GM19395 (cell line): ENCODE results near the gene IFNAR1.
"Not testable (repeated sequence)": the region's sequence is repeated elsewhere in the genome, so short reads cannot be mapped to it uniquely, and the experiment has no call there.

ENCODE experiments used
- ATAC-seq: cut with Tn5 transposase; IDR thresholded peaks from one replicate; pipeline ENCODE4 v1.9.1; 2021; ENCODE audit warnings: mild to moderate bottlenecking, moderate library complexity; ENCODE audit not compliant: unreplicated experiment

Gene IFNAR1

DNA sequence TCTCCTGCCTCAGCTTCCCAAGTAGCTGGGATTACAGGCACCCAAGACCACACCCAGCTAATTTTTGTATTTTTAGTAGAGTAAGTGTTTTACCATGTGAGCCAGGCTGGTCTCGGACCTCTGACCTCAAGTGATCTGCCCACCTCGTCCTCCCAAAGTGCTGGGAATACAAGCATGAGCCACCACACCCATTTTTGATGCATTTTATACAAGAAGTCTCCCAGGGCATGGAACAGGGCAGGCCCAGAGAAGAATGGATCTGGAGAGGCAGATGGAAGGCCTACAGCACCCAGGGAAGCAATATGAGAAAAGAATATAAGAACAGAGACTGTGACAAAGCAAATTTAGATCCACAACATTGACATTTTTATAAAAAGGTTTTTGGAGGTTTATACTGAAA, 18.8 kb upstream of the IFNAR1 start:
- no peak for ATAC-seq

DNA sequence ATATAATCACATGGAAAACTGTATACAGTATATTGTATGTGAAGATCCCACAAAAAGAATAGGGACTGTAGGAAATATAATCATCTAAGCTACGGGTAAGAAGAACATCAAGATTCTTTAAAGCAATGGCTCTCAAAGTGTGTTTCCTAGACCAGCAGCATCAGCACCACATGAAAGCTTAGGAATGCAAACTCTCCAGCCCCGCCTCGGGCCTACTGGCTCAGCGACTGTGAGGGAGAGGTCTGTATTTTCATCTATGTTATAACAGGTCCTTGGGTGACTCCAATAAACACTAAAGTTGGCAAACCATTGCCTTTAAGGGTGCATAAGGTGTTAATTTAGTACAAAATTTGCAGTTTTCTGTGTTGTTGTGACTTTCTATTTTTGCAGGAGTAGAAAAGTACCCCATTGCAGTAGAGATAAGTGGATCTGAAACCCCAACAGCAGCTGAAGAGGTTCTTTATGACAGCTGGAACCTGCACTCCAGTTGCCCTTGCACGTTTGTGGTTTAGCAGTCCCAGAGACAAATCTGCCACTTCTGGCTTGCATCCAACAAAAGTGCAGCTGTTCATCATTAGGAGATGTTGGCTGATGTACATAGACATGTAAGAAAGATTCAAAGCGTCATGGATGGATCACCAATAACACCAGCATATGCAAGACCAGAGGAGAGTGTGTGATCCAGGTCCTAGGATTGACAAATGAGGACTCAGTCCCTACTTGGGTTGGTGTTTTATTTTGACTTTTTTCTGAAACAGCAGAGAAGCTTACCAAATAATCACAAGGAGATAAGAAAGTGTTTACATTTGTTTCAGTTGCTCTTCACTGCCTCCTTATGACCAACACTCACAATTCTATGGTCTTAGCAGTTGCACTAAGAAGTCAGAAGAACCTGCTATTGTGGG, 15.9 kb upstream of the IFNAR1 start:
- peak; percentile 96 for ATAC-seq

DNA sequence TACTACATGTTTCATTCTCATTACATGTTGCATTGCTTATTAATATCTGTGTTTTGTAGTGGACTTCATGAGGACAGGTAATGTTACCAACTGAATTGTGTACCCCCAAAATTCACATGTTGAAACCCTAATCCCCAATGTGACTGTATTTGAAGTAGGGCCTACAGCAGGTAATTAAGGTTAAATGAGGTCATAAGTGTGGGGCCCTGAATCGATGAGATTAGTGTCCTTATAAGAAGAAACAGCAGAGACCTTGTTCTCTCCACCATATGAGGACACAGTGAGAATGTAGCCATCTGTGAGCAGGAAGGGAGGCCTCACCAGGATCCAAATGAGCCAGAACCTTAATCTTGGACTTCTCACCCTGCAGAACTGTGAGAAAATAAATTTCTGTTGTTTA, 15.0 kb upstream of the IFNAR1 start:
- ATAC-seq, result no peak

DNA sequence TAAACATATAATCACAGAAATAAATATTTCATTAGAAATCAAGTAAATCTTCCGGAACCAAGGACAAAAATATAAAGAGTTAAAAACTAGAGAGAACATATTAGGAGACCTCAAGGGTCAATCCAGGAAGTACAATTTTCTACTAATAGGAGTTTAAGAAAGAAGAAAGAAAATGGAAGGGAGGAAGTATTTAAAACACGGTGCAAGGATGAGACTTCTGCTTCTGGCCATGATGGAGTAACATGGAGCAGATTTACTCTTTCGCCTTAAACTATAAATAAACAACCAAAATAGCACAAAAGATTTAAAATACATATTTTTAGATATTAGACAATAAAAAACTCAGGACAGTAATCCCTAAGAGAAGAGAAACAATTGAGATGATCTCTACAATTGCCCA, 12.6 kb upstream of the IFNAR1 start:
- ATAC-seq, result no peak

DNA sequence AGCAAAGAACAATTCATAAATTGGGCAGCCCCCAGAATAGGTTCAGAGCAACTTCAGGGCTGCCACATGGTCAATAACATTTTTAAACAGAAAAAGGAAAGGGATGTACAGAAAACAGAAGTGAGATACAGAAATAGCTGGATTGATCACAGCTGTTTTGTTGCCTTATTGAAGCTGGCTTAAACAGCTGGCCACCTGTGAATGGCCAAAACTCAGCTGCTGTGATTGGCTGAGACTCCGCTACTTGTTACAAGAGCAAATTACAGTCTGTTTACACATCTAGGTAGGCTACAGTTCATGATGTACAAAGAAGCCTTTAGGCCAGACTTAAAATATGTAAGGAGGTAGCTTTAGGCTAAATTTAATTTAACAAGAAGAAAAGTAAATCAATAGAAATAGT, 11.6 kb upstream of the IFNAR1 start:
- no peak for ATAC-seq

DNA sequence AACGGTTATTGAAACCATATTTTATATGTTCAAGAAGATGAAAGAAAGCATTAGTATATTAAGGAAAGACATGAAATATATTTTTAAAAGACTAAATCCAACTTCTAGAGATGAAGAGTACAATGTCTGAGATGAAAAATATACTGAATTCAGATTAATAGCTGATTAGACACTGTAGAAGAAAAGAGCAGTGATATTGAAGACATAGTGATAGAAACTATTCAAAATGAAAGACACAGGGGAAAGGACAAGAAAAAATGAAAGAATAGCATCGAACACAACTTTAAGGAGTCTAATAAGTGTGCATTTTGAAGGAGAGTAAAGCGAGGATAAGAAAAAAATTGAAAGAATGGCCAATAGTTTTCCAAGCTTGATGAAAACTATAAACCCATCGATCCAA, 11.2 kb upstream of the IFNAR1 start:
- ATAC-seq, result no peak

DNA sequence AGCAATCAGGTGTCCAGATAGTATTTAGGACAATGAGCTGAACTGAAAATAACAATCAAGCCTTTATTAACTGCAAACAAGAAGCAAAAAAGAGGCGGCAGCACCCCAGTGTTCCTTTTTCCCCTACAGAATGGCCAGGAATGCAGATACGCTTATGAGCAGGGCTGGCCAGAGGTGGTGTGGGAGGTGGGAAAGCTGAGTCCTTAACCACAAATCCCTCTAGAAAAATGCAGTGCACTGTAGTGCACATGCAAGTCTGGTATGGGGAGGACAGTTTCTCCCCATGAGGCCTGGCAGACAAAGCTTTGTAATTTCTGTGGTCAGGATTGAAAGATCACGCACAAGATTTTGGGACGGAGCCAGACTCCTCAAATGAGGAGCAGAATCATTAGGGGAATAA, 10.7 kb upstream of the IFNAR1 start:
- no peak for ATAC-seq

DNA sequence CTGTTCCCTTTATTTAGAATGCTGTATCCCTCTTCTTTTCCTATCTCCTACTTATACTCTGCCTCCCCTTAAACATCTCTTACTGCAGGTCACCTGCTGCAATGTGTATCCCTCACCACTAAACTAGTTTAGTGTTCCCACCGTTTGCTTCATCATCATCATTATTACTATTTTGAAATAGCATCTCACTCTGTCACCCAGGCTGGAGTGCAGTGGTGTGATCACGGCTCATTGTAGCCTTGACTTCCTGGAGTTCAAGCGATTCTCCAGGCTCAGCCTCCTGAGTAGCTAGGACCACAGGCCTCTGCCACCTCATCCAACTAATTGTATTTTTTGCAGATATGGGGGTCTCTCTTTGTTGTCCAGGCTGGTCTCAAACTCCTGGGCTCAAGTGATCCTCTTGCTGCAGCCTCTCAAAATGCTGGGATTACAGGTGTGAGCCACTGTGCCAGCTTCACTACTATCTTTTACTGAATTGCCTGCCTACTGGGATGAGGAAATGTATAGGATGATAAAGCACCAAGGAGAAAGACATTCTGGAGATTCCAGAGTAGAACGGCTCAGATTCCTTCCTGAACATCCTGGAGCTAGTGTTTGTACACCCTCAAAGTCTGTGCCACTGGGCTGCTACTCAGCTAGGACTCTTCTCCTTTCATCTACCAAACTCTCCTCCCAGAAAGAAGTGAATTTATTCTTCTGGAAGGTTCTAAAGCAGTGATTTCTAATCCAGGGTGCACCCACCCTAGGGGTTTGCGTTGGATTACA, 8.6 kb upstream of the IFNAR1 start:
- no peak for ATAC-seq

DNA sequence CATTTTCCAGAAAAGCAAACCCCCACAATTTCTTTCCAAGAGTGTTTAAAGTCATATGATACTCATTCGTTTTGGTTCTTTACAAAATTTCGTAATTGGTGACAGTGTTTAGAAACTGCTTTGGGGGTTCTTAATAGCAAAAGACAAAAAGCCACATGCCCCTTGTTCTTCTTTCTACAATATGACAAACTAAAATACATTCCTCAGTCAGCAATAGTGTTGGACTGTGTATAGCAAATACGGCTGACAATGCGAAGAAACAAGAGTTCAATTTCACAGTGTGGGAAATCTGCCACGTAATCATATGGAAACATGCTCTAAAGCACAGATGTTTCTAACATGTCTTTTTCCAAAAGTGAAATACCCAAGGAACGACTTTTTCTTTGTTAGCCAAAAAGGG, 7.6 kb upstream of the IFNAR1 start:
- ATAC-seq, result no peak

DNA sequence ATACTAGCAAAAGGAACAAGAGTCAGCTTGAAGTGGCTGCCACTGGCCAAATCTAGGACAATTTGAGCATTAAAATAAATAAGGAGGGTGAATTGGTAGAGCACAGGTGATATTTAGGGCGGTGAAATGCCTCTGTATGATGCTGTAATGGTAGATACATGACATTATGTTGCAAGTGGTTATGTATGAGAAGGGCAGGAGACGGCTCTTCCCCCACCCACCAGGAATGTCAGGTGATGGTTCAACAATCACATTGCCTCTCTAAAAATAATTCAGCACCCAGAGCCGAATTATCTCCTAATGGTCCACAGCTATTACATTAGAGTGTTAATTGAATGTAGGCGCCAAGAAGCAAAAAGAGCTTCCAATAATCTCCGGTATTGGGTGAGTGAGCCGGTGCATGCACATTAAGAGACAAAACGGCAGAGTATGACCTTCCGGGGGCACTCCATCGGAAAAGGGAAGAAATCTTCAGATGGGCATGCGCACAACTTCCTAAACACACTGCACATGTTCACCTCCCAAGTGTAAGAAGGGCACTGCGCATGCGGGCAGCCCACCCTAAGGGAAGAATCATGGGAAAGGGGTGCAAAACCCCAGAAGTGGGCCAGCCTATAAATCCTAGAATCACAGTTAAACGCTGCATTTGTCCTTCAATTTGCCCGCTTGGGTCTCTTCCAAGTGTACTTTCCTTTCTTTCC, 6.8 kb upstream of the IFNAR1 start:
- no peak for ATAC-seq

DNA sequence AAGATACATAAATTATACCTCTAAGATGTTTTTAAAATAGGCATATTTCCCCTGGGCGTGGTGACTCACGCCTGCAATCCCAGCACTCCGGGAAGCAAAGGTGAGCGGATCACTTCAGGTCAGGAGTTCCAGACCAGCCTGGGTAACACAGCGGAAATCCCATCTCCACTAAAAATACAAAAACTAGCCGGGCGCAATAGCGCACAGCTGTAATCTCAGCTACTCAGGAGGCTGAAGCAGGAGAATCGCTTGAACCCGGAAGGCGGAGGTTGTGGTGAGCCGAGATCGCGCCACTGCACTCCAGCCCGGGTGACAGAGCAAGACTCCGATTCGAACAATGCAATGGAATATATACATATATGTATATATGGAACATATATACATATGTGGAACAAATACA, 3.8 kb upstream of the IFNAR1 start:
- ATAC-seq, result not testable (repeated sequence)

DNA sequence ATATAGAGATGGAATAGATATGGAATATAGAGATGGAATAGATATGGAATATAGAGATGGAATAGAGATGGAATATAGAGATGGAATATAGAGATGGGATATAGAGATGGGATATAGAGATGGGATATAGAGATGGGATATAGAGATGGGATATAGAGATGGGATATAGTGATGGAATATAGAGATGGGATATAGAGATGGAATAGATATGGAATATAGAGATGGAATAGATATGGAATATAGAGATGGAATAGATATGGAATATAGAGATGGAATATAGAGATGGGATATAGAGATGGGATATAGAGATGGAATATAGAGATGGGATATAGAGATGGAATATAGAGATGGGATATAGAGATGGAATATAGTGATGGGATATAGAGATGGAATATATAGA, 1.2 kb upstream of the IFNAR1 start:
- ATAC-seq, result not testable (repeated sequence)

DNA sequence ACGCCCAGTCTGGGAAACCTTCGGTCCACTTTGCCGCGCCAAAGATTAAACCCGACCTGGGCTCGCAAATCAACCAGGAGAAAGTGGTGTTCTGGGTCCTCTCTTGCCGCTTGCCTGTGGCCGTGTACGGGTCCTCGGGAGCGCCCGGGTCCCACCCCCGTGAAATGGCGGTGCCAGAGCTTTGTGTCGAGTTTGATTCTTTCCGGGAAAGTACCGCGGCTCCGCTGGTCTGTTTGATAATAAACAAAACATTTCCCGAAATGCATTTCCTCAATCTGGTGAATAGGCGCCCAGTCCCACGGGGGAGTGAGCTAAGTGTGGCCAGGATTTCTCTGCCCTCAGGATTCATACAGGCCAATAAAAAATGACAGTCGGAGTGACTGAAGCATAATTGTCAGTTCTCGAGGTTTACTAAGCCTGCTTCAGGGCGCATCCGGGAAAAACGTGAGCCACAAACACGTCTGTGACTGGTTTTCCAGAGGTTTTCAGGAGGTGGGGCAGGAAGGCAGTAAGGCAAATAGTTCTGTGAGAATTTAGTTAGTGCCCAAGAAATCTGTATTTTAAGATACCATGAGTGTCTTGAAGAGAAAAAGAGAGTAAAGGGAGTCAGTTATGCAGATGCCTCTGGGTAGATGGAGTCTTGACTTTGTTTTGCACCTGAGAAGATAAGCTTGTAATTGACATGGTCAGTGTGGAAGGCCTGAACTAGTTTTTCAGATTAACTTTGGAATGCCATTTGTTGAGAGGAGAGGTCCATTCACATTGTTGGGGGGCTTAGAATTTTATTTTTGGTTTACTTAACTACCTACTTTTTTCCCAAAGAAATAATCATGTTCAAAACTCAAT, 675 bp downstream of the IFNAR1 start:
- ATAC-seq, result peak; percentile 46

DNA sequence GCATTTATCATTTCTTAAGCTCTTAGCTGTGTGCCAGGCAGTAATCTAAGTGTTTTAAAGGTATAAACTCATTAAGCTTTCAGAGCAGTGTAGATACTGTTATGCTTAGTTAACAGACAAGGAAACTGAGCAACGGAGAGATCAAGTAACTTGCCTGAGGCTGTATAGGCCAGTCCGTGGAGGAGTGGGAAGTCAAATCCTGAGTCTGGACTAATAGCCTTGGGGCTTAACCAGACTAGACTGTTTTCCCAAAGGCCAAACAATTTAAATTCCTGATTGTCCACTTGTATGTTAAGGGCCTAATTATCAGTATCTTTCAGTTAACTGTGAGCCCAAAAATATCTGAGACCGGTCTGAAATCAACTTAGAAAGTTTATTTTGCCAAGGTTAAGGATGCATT, 2.6 kb downstream of the IFNAR1 start:
- no peak for ATAC-seq

DNA sequence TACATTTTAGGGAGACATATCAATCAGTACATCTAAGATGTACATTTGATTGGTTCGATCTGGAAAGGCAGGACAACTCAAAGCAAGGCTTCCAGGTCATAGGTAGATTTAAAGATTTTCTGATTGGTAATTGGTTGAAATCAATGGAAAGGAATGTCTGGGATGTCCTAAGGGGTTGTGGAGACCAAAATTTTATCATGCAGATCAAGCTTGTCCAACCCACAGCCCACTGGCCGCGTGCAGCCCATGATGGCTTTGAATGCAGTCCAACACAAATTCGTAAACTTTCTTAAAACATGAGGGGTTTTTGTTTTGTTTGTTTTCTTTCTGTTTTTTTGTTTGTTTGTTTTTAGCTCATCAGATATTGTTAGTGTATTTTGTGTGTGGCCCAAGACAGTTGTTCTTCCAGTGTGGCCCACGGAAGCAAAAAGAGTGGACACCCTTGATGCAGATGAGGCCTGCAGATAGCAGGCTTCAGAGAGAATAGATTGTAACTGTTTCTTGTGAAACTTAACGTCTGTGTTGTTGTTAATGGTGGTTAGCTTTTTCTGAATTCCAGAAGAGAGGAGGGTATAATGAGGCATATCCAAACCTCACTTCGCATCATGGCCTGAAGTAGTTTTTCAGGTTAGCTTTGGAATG, 3.1 kb downstream of the IFNAR1 start:
- ATAC-seq, result no peak

DNA sequence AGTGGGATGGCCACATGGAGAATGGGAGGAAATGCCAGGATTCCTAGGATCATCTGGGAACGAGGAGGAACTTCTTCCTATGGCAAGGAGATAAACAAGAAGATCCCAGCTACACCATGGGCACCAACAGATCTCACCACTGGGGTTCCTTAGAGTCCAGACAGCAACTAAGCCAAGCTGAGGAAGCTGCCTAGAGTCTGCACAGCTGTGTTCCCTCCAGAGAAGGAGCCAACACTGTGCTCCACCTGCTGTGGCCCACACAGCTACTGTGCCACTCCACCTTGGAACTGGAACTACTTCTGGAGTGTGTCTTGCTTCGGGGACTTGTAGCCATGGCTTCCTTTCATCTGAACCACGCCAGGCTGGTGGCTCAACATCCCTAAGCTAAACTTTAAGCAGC, 6.0 kb downstream of the IFNAR1 start:
- ATAC-seq, result no peak

DNA sequence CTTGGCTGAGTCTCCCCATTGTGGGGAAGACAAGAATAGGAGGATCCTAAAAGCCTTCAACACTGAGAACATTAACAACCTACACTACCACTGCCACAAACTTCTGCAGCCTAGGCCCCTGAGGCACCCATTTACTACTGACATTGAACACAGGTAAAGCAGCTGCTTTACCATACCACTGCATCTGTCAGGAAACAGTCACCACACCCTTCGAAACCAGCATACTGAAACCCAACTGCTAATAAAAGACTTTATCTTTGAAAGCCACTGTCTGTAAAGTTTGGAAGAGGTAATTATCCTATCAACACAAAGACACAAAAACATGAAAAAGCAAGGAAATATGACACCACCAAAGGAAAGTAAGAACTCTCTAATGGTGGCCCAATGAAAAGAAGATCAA, 7.4 kb downstream of the IFNAR1 start:
- peak; percentile 85 for ATAC-seq

DNA sequence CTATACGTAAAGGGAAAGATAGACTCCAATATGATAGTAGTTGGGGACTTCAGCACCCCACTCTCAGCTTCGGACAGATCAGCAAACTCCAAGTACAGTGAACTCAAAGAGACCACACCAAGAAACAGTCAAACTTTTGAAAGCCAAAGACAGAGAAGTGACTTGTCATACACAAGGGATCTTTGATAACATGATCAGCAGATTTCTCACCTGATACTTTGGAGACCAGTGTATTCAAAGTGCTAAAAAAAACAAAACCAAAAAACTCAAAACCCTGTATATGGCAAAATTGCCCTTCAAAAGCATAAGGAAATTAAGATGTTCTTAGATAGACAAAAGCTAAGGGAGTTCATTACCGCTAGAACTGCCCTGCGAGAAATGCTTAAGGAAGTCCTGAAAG, 9.4 kb downstream of the IFNAR1 start:
- no peak for ATAC-seq

DNA sequence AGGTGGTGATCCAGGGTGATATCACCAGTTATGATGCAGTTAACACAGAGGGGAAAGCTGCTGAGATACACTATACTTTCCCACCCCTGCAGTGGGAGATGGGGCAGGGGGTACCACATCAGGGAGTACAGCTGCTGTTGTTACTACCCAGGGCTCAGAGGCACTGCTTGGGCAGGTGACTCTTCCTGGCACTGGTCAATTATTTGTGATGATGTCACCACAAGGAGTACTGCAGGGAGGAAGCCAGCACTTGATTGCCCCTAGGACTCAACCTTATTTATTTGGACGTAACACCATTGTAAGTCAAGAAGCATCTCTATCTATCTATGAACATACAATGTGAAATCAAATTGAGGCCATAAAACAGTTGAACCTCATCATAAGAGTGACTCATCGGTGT, 10.1 kb downstream of the IFNAR1 start:
- no peak for ATAC-seq

DNA sequence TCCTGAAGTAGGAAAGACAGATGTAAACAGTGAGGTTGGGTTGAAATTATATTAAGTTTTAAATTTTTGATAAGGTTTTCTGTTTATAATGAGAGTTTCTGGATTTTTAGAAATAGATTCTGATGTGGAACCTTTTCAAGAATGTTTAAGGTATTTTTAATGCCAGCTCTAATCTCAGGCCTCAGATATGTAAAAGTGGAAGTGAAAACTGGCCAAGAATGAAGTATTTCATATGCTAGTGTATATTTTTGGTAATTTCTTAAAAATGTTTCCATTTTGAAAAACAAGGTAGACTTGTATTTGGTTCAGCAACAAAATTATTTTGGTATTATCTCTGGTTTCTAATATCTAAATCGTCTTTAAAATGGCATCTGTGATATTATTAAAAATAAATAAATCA, 14.4 kb downstream of the IFNAR1 start:
- no peak for ATAC-seq
